ENCODE measurements around the gene ABI3.

GRCh38 chr17:49197346-49197998, 13.0 kb upstream of the ABI3 start:
- TF ChIP-seq TAF1 (IDR thresholded peaks at IDR 0.05; ENCODE audit: borderline replicate concordance, insufficient read depth, low read length) (no peak), POLR2AphosphoS5 (IDR thresholded peaks at IDR 0.05; ENCODE audit: low read depth, low read length) (no peak)
- TF ChIP-seq, protein P1, sequence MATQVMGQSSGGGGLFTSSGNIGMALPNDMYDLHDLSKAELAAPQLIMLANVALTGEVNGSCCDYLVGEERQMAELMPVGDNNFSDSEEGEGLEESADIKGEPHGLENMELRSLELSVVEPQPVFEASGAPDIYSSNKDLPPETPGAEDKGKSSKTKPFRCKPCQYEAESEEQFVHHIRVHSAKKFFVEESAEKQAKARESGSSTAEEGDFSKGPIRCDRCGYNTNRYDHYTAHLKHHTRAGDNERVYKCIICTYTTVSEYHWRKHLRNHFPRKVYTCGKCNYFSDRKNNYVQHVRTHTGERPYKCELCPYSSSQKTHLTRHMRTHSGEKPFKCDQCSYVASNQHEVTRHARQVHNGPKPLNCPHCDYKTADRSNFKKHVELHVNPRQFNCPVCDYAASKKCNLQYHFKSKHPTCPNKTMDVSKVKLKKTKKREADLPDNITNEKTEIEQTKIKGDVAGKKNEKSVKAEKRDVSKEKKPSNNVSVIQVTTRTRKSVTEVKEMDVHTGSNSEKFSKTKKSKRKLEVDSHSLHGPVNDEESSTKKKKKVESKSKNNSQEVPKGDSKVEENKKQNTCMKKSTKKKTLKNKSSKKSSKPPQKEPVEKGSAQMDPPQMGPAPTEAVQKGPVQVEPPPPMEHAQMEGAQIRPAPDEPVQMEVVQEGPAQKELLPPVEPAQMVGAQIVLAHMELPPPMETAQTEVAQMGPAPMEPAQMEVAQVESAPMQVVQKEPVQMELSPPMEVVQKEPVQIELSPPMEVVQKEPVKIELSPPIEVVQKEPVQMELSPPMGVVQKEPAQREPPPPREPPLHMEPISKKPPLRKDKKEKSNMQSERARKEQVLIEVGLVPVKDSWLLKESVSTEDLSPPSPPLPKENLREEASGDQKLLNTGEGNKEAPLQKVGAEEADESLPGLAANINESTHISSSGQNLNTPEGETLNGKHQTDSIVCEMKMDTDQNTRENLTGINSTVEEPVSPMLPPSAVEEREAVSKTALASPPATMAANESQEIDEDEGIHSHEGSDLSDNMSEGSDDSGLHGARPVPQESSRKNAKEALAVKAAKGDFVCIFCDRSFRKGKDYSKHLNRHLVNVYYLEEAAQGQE (IDR thresholded peaks at IDR 0.05; ENCODE audit: insufficient read depth in 1 of 2, low read depth in 2 of 2, low read length in 2 of 2): no peak
